Gastroesophageal sphincter (tissue), 4 donors: ENCODE results near the gene XYLT2. TPM values are rescaled to one million over a fixed set of nuclear protein-coding genes. Genes with fewer than 3 reads are reported as not detected.
"Not testable (repeated sequence)": the region's sequence is repeated elsewhere in the genome, so short reads cannot be mapped to it uniquely, and the experiment has no call there.

Experiments used
- ATAC-seq: fragments of 150-250 bp; one replicate; pipeline ENCODE4 v1.9.1; 2016; ENCODE audit warnings: mild to moderate bottlenecking, moderate library complexity
- H3K27ac ChIP-seq, 4 donors: fragments of 200-600 bp; sonication (generic) in 3 of 4; 1 replicate in 3 of 4; 2 replicates in 1 of 4; pipeline ENCODE4 v1.5.1; 2016 to 2019
- H3K27me3 ChIP-seq: fragments of 200-600 bp; sonication (generic); one replicate; pipeline ENCODE4 v1.5.1; 2019
- H3K36me3 ChIP-seq, 2 donors: fragments of 200-600 bp; sonication (generic); one replicate each; pipeline ENCODE4 v1.5.1; 2019; ENCODE audit warnings: control low read depth in 1 of 2
- H3K4me1 ChIP-seq, 3 donors: fragments of 200-600 bp; sonication (generic); 1 replicate in 2 of 3; 2 replicates in 1 of 3; pipeline ENCODE4 v1.5.1; 2016 to 2019; ENCODE audit warnings: control low read depth in 2 of 3
- H3K4me3 ChIP-seq, 2 donors: fragments of 200-600 bp; sonication (generic); one replicate each; pipeline ENCODE4 v1.5.1; 2019; ENCODE audit warnings: mild to moderate bottlenecking in 1 of 2, moderate library complexity in 1 of 2
- H3K9me3 ChIP-seq, 3 donors: fragments of 200-600 bp; sonication (generic); one replicate each; pipeline ENCODE4 v1.5.1; 2017 to 2019; ENCODE audit warnings: control low read depth in 2 of 3
- EP300 ChIP-seq: sonication (generic); formaldehyde crosslinking; IDR thresholded peaks from one replicate; pipeline ENCODE4 v1.6.1; 2017; ENCODE audit warnings: antibody characterized with exemption, mild to moderate bottlenecking
- POLR2A ChIP-seq, 2 donors: fragments of 450-650 bp; IDR thresholded peaks; one replicate each; pipeline ENCODE4 v1.6.1; 2017; ENCODE audit warnings: antibody characterized with exemption in 2 of 2, mild to moderate bottlenecking in 2 of 2, moderate library complexity in 1 of 2
- POLR2AphosphoS5 ChIP-seq: sonication (generic); formaldehyde crosslinking; IDR thresholded peaks from one replicate; pipeline ENCODE4 v1.6.1; 2017; ENCODE audit warnings: antibody characterized with exemption
- WGBS, 2 donors: methylation state at CpG; one replicate each; pipeline ENCODE4 v1.1.5; 2018; ENCODE audit warnings: low coverage in 1 of 2; 5-methylcytosine and 5-hydroxymethylcytosine counted together
- total RNA-seq, 4 donors: library from RNA; depleted of rRNA; stranded (reverse); fragments of >200 nt; gene quantifications; one replicate each; pipeline ENCODE4 v1.1.0, GENCODE V29; 2016
- TF ChIP-seq, protein P1 (sequence below), 4 experiments: fragments of 200-600 bp in 2 of 4; fragments of 450-650 bp in 2 of 4; sonication (generic) in 1 of 4; IDR thresholded peaks; one replicate each; pipeline ENCODE4 v1.5.1; 2017 to 2019; ENCODE audit warnings: antibody characterized with exemption in 4 of 4, mild to moderate bottlenecking in 2 of 4, moderate library complexity in 2 of 4

Gene XYLT2
- total RNA-seq, 4 donors from 2014 or later, result 19.4 to 30.7 (median 23.4) TPM

DNA sequence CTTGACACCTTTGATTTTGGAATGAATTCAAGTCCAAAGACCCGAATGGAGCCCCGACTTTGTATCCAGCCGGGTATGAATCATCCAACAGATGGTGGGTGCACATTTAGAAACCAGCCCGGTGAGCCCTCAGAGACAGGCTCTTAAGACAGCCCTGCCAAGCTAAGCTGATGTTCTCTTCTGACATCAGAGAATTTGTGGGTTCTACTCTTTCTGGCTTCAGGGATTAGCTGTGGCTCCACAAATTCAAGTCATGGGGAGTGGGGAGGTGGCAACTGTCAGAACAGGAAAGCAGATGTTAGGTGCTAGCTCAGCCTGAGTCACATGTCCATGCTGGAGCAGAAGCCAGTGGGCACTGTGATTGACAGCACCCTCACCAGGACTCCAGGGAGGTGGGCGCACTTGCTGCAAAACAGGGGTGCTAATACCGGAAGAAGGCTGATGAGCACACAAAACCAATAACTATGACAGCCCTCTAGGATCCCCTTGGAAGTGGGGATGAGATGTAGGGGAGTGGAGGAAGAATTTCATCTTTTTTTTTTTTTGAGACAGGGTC, 31.4 kb upstream of the XYLT2 start:
- Histone ChIP-seq H3K4me1 (no peaks in the 10 kb centered on the region), H3K36me3 (no peaks in the 10 kb centered on the region), H3K4me3 (no peak overlapping the region), H3K27me3 (peaks cover 6% of the 10 kb centered on the region), H3K9me3 (no peaks in the 10 kb centered on the region), H3K27ac (no peak overlapping the region)
- WGBS, 2 donors, result 62 to 88% methylated on average over 3 of the region's 6 CpGs
- ATAC-seq, result no peak
- TF ChIP-seq, protein P1, sequence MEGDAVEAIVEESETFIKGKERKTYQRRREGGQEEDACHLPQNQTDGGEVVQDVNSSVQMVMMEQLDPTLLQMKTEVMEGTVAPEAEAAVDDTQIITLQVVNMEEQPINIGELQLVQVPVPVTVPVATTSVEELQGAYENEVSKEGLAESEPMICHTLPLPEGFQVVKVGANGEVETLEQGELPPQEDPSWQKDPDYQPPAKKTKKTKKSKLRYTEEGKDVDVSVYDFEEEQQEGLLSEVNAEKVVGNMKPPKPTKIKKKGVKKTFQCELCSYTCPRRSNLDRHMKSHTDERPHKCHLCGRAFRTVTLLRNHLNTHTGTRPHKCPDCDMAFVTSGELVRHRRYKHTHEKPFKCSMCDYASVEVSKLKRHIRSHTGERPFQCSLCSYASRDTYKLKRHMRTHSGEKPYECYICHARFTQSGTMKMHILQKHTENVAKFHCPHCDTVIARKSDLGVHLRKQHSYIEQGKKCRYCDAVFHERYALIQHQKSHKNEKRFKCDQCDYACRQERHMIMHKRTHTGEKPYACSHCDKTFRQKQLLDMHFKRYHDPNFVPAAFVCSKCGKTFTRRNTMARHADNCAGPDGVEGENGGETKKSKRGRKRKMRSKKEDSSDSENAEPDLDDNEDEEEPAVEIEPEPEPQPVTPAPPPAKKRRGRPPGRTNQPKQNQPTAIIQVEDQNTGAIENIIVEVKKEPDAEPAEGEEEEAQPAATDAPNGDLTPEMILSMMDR (IDR thresholded peaks at IDR 0.05), result no peak
- no peak for TF ChIP-seq POLR2AphosphoS5
- TF ChIP-seq POLR2A (IDR thresholded peaks at IDR 0.05), result no peak
- TF ChIP-seq EP300, result no peak

DNA sequence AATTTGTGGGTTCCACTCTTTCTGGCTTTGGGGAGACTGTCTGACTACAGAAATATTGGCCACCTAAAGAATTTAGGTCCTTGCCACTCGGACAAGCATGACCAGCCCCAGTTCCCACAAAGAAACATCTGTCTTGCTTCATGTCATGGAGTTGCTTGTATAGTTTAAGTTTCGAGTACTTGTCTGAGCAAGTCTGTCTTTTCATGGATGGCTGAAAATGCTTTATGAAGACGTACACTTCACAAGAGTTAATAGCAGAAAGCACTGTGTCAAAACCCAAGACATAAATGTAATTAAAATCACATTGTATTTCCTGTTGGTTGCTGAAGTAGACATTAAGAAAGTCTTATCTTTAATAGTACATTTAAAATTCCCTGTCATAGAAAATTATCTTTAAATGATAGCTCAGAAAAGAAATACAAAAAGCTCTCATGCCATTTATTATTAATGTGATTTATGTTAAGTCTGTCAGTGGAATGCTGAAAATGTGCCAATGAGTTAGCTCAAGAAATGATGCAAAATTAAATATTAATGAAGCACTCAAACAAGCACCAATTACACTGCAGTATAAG, 29.8 kb upstream of the XYLT2 start:
- TF ChIP-seq, protein P1 (IDR thresholded peaks at IDR 0.05), result no peak
- H3K27me3 ChIP-seq, result no peaks in the 10 kb centered on the region
- no peaks in the 10 kb centered on the region for H3K36me3 ChIP-seq
- H3K27ac ChIP-seq, result no peak overlapping the region
- H3K4me1 ChIP-seq, result no peaks in the 10 kb centered on the region
- no peak overlapping the region for H3K4me3 ChIP-seq
- ATAC-seq, result no peak
- no peaks in the 10 kb centered on the region for H3K9me3 ChIP-seq
- WGBS, 2 donors, result 38 to 47% methylated on average over 2 to 3 of the region's 3 CpGs

DNA sequence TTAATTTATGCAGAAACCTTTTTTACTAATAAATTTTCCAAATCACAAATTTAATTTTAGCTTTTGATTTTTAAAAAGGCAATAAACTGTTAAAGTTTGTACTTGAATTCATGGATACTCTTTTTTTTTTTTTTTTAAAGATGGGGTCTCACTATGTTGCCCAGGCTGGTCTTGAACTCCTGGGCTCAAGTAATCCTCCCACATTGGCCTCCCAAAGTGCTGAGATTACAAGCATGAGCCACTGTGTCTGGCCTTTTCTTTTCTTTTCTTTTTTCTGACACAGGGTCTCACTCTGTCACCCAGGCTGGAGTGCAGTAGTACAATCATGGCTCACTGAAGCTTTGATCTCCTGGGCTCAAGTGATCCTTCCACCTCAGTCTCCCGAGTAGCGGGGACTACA, 29.3 kb upstream of the XYLT2 start:
- not testable (repeated sequence) for H3K27me3 ChIP-seq, ATAC-seq, H3K9me3 ChIP-seq, H3K4me3 ChIP-seq, H3K4me1 ChIP-seq, H3K27ac ChIP-seq, H3K36me3 ChIP-seq
- 100% methylated on average over 1 of the region's 2 CpGs; no CpG with 5 or more reads in 1 of the 2 donors for WGBS, 2 donors

DNA sequence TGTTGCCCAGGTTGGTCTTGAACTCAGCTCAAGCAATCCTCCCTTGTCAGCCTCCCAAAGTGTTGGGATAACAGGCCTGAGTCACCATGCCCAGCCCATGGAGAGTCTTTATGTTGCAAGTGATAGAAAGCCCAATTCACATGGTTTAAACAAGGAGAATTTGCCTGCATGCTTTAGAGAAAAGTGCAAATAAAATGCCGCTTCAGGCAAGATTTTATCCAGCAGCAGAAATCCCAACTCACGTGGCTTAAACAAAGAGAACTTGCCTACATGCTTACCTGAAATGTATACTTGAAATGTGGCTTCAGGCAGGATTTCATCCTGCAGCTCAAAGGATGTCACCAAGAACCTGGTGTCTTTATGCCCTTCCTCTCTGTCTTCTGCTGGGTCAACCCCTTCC, 28.8 kb upstream of the XYLT2 start:
- no peak for ATAC-seq
- Histone ChIP-seq H3K36me3 (no peaks in the 10 kb centered on the region), H3K9me3 (no peaks in the 10 kb centered on the region), H3K27ac (no peak overlapping the region), H3K4me3 (no peak overlapping the region), H3K4me1 (no peaks in the 10 kb centered on the region), H3K27me3 (no peaks in the 10 kb centered on the region)
- TF ChIP-seq EP300 (no peak), POLR2AphosphoS5 (no peak), POLR2A (IDR thresholded peaks at IDR 0.05) (no peak)
- TF ChIP-seq, protein P1 (IDR thresholded peaks at IDR 0.05), result no peak
- 88 to 90% methylated on average over 2 of the region's 2 CpGs for WGBS, 2 donors

DNA sequence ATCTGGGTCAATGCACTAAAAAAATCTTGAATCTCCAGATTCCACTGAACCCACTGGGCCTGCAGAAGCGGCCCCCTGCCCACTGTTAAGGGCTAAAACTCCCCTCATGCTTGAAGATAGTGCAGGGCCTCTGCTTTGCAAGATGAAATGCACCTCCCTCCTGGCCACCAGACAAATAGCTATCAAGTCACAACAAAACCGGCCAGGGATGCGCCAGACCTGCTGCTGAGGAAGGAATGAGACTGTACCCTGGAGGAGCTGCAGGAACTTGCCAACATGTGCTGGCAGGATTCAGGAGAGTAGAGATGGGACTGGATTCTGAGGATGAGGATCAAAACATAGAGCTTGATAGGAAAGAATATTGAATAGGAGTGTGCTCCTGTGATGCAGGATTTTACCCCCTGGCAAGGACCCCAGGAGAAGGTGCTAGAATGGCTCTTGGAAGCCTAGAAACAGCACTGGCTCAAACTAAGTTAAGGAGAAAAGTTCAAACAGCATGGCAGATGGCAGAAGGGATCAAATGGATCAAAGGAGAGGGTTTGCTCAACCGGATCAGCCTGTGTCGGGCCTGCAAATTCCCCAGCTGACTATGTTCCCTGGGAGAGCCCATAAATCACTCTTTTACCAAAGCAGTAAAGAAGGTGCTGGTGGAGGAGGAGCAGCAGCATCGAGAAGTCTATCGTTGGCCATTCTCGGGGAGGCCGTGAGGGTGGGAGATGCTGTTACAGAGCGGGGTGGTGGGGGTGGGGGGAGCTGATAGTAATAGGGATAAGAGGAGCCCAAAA, 27.2 kb upstream of the XYLT2 start:
- TF ChIP-seq, protein P1 (IDR thresholded peaks at IDR 0.05), result no peak
- no peak for TF ChIP-seq EP300
- WGBS, 2 donors, result 52 to 64% methylated on average over 4 to 8 of the region's 10 CpGs
- ATAC-seq, result no peak
- Histone ChIP-seq H3K4me3 (no peak overlapping the region), H3K9me3 (no peaks in the 10 kb centered on the region), H3K27me3 (no peaks in the 10 kb centered on the region), H3K36me3 (no peaks in the 10 kb centered on the region), H3K4me1 (no peaks in the 10 kb centered on the region), H3K27ac (no peak overlapping the region)
